ENCODE results near the gene COL5A1.

- no peak for TF ChIP-seq CTCF (IDR thresholded peaks at IDR 0.05)
- TF ChIP-seq EP300 (IDR thresholded peaks at IDR 0.05), result no peak
- no peak for TF ChIP-seq POLR2A (IDR thresholded peaks at IDR 0.05)
Observed at GRCh38 chr9:134778156-134778555, 136.6 kb downstream of the COL5A1 start.

Data from upper lobe of left lung (tissue), 4 donors.